SK-N-SH (cell line): Measurements from ENCODE around the gene BBS9. TPM values are rescaled to one million over a fixed set of nuclear protein-coding genes. Genes with fewer than 3 reads are reported as not detected.

ENCODE experiments used
- CTCF ChIA-PET: fragments of 300-600, 350-600 bp; formaldehyde crosslinking; extraction: SDS; loops from one replicate; lab custom pipeline; 2021; lab: Yijun Ruan, JAX
- POLR2A ChIA-PET: fragments of 350-600 bp; sonication (Branson Sonifier 250); formaldehyde crosslinking; extraction: SDS; loops from one replicate; lab custom pipeline; 2020; ENCODE audit warnings: antibody characterized with exemption, inconsistent platforms; lab: Yijun Ruan, JAX
- DNase-seq: peaks from one replicate; pipeline ENCODE4 v3.0.0; 2012
- H2AFZ ChIP-seq: fragments of 200-600 bp; sonication (generic); 2 replicates; pipeline ENCODE4 v1.8.1; 2016; ENCODE audit warnings: antibody characterized with exemption, mild to moderate bottlenecking, low read depth
- H3F3A ChIP-seq: fragments of 200-600 bp; sonication (generic); replicated peaks from 2 replicates; pipeline ENCODE3; 2016; ENCODE audit warnings: antibody characterized with exemption, mild to moderate bottlenecking; ENCODE audit not compliant: insufficient read depth
- H3K27ac ChIP-seq, 2 experiments: fragments of 200-500 bp in 1 of 2; fragments of 200-600 bp in 1 of 2; sonication (Bioruptor generic) in 1 of 2; sonication (generic), shearing (Covaris generic) in 1 of 2; 2 replicates each; pipeline versions ENCODE4 v1.5.1 to v1.6.1; 2014 to 2016; ENCODE audit warnings: low read depth in 2 of 2, inconsistent platforms in 1 of 2, low read length in 1 of 2, mild to moderate bottlenecking in 1 of 2, mixed read lengths in 1 of 2
- H3K27me3 ChIP-seq: fragments of 200-600 bp; sonication (generic), shearing (Covaris generic); 2 replicates; pipeline ENCODE4 v1.6.1; 2016; ENCODE audit warnings: mixed run types; ENCODE audit not compliant: insufficient read depth
- H3K36me3 ChIP-seq, 2 experiments: fragments of 200-500 bp in 1 of 2; fragments of 200-600 bp in 1 of 2; sonication (Bioruptor generic) in 1 of 2; sonication (generic) in 1 of 2; replicated peaks in 1 of 2; 2 replicates each; pipeline versions ENCODE3 to v1.5.1; 2014 to 2016; ENCODE audit warnings: low read length in 1 of 2, mild to moderate bottlenecking in 1 of 2; ENCODE audit not compliant: insufficient read depth in 2 of 2, control insufficient read depth in 1 of 2
- H3K4me1 ChIP-seq, 2 experiments: fragments of 200-500 bp in 1 of 2; fragments of 200-600 bp in 1 of 2; sonication (Bioruptor generic) in 1 of 2; sonication (generic), shearing (Covaris generic) in 1 of 2; 2 replicates each; pipeline versions ENCODE4 v1.5.1 to v1.6.1; 2014 to 2016; ENCODE audit warnings: low read depth in 1 of 2, low read length in 1 of 2, mixed run types in 1 of 2; ENCODE audit not compliant: insufficient read depth in 2 of 2, control insufficient read depth in 1 of 2
- H3K4me2 ChIP-seq: fragments of 200-600 bp; sonication (generic), shearing (Covaris generic); 2 replicates; pipeline ENCODE4 v1.6.1; 2017; ENCODE audit warnings: mixed run types
- H3K4me3 ChIP-seq, 2 experiments: fragments of 200-500 bp in 1 of 2; fragments of 200-600 bp in 1 of 2; sonication (Bioruptor generic) in 1 of 2; sonication (generic), shearing (Covaris generic) in 1 of 2; 2 replicates each; pipeline versions ENCODE4 v1.5.1 to v1.8.1; 2014 to 2016; ENCODE audit warnings: low read depth in 2 of 2, inconsistent platforms in 1 of 2, low read length in 1 of 2, mild to moderate bottlenecking in 1 of 2, mixed read lengths in 1 of 2, moderate library complexity in 1 of 2
- H3K79me2 ChIP-seq: fragments of 200-600 bp; sonication (generic); 2 replicates; pipeline ENCODE4 v1.8.1; 2017; ENCODE audit warnings: mild to moderate bottlenecking; ENCODE audit not compliant: insufficient read depth
- H3K9ac ChIP-seq: fragments of 200-600 bp; sonication (generic); 2 replicates; pipeline ENCODE4 v1.6.1; 2017; ENCODE audit warnings: mixed run types
- H3K9me2 ChIP-seq: fragments of 200-600 bp; sonication (generic); 2 replicates; pipeline ENCODE4 v1.6.1; 2017; ENCODE audit warnings: mixed run types
- H3K9me3 ChIP-seq: fragments of 200-600 bp; sonication (generic); 2 replicates; pipeline ENCODE4 v1.6.1; 2017; ENCODE audit warnings: mixed run types, mild to moderate bottlenecking, moderate library complexity
- H4K20me1 ChIP-seq: fragments of 200-600 bp; sonication (generic); 2 replicates; pipeline ENCODE4 v1.6.1; 2017; ENCODE audit warnings: mild to moderate bottlenecking, mixed run types; ENCODE audit not compliant: insufficient read depth
- EP300 ChIP-seq, 2 experiments: IDR thresholded peaks; 2 replicates each; pipeline versions ENCODE4 v1.4.0 to v1.6.1; 2012; ENCODE audit warnings: borderline replicate concordance in 1 of 2, low read depth in 1 of 2, low read length in 1 of 2
- EZH2phosphoT487 ChIP-seq: fragments of 200-600 bp; sonication (generic); IDR thresholded peaks from 2 replicates; pipeline ENCODE4 v1.6.1; 2017; ENCODE audit warnings: low read depth, mixed run types, mild to moderate bottlenecking, antibody characterized with exemption, moderate library complexity, borderline replicate concordance
- FOSL2 ChIP-seq: IDR thresholded peaks from 2 replicates; pipeline ENCODE4 v1.4.0; 2012; ENCODE audit warnings: low read depth, mild to moderate bottlenecking, moderate library complexity, borderline replicate concordance
- FOXJ3 ChIP-seq: sonication (generic); formaldehyde crosslinking; IDR thresholded peaks from 2 replicates; pipeline ENCODE4 v1.5.1; 2020; ENCODE audit warnings: mild to moderate bottlenecking, missing genetic modification reagents
- FOXM1 ChIP-seq: IDR thresholded peaks from 2 replicates; pipeline ENCODE4 v1.4.0; 2012; ENCODE audit warnings: low read depth, mild to moderate bottlenecking
- GABPA ChIP-seq: IDR thresholded peaks from 2 replicates; pipeline ENCODE4 v1.4.0; 2012; ENCODE audit warnings: low read depth, mild to moderate bottlenecking
- GATA2 ChIP-seq: sonication (generic); formaldehyde crosslinking; IDR thresholded peaks from 2 replicates; pipeline ENCODE4 v1.5.0; 2020; ENCODE audit warnings: mild to moderate bottlenecking, missing genetic modification reagents
- JUND ChIP-seq: IDR thresholded peaks from 2 replicates; pipeline ENCODE4 v1.4.0; 2012
- MAX ChIP-seq: IDR thresholded peaks from 2 replicates; pipeline ENCODE4 v1.4.0; 2012; ENCODE audit warnings: low read depth
- MEF2A ChIP-seq: IDR thresholded peaks from 2 replicates; pipeline ENCODE4 v1.4.0; 2012; ENCODE audit warnings: low read depth, borderline replicate concordance
- NRF1 ChIP-seq: IDR thresholded peaks from 2 replicates; pipeline ENCODE4 v1.6.1; 2012; ENCODE audit warnings: low read depth, mild to moderate bottlenecking, low read length
- POLR2AphosphoS5 ChIP-seq: IDR thresholded peaks from 2 replicates; pipeline ENCODE4 v1.6.1; 2012; ENCODE audit warnings: low read depth, low read length
- RAD21 ChIP-seq: IDR thresholded peaks from 2 replicates; pipeline ENCODE4 v1.6.1; 2012; ENCODE audit warnings: mild to moderate bottlenecking, low read length
- REST ChIP-seq: IDR thresholded peaks from 2 replicates; pipeline ENCODE4 v1.6.1; 2012; ENCODE audit warnings: mild to moderate bottlenecking, low read depth, low read length, moderate library complexity
- RXRA ChIP-seq: IDR thresholded peaks from 2 replicates; pipeline ENCODE4 v1.4.0; 2012; ENCODE audit warnings: low read depth, mild to moderate bottlenecking, borderline replicate concordance
- TAF1 ChIP-seq: IDR thresholded peaks from 2 replicates; pipeline ENCODE4 v1.6.1; 2012; ENCODE audit warnings: low read depth, mild to moderate bottlenecking, low read length, moderate library complexity, borderline replicate concordance
- TCF12 ChIP-seq: IDR thresholded peaks from 2 replicates; pipeline ENCODE4 v1.4.0; 2012
- USF2 ChIP-seq: fragments of 150-350 bp; IDR thresholded peaks from 2 replicates; pipeline ENCODE4 v1.6.1; 2017; ENCODE audit warnings: antibody characterized with exemption, low read length, low read depth, borderline replicate concordance
- ZBTB33 ChIP-seq: IDR thresholded peaks from 2 replicates; pipeline ENCODE4 v1.4.0; 2012; ENCODE audit warnings: low read depth, borderline replicate concordance
- WGBS: methylation state at CpG from one replicate; pipeline ENCODE4 v1.1.6; 2017; ENCODE audit warnings: low lambda C conversion rate; 5-methylcytosine and 5-hydroxymethylcytosine counted together
- polyA plus RNA-seq, 3 experiments: library from polyadenylated mRNA; depleted of rRNA; stranded (reverse); fragments of >200 nt; gene quantifications; 2 replicates each; pipeline ENCODE4 v1.2.3, GENCODE V29; 2012

BBS9 gene
- polyA plus RNA-seq, 1 of the 3 experiments (the other 2 are of a cell fraction): 7.5 TPM

GRCh38 chr7:33503736-33504135 lies 374.4 kb downstream of the BBS9 start:
- no peak for DNase-seq
- no peak for TF ChIP-seq RXRA
- TF ChIP-seq TAF1: no peak
- TF ChIP-seq JUND: no peak
- TF ChIP-seq FOSL2: no peak
- no peak for TF ChIP-seq USF2
- TF ChIP-seq MEF2A: no peak
- no peak for TF ChIP-seq NRF1
- TF ChIP-seq EZH2phosphoT487: no peak
- no peak for TF ChIP-seq EP300 (IDR thresholded peaks at IDR 0.05; ENCODE audit: borderline replicate concordance in 1 of 2, low read depth in 1 of 2, low read length in 1 of 2)
- no peak for TF ChIP-seq MAX
- TF ChIP-seq, all 33 proteins: peak for 0
- Histone ChIP-seq H3K79me2 (no peaks in the 10 kb centered on the region), H3K9me3 (no peaks in the 10 kb centered on the region), H2AFZ (no peak overlapping the region), H3K4me1 (peaks cover 0 to 2% of the 10 kb centered on the region in 2 experiments; a peak in 1 of 4 replicates), H3K4me3 (no peak overlapping the region), H3K27me3 (no peaks in the 10 kb centered on the region), H3K9ac (no peak overlapping the region), H3K27ac (no peak overlapping the region), H4K20me1 (no peaks in the 10 kb centered on the region), H3K9me2 (no peaks in the 10 kb centered on the region), H3K4me2 (no peak overlapping the region), H3K36me3 (no peaks in the 10 kb centered on the region), H3F3A (no peaks in the 10 kb centered on the region)
- ChIA-PET CTCF (no interaction called here), POLR2A (no interaction called here)
- 68% methylated on average over 5 of the region's 5 CpGs for WGBS

GRCh38 chr7:33504266-33504665 lies 374.9 kb downstream of the BBS9 start:
- Histone ChIP-seq H3K36me3 (no peaks in the 10 kb centered on the region), H3K9ac (no peak overlapping the region), H3K4me3 (no peak overlapping the region), H3K27me3 (no peaks in the 10 kb centered on the region), H3K9me2 (no peaks in the 10 kb centered on the region), H3K27ac (no peak overlapping the region), H2AFZ (no peak overlapping the region), H3F3A (no peaks in the 10 kb centered on the region), H3K9me3 (no peaks in the 10 kb centered on the region), H4K20me1 (no peaks in the 10 kb centered on the region), H3K79me2 (no peaks in the 10 kb centered on the region), H3K4me2 (no peak overlapping the region), H3K4me1 (peaks cover 0 to 2% of the 10 kb centered on the region in 2 experiments; a peak in 1 of 4 replicates)
- ChIA-PET CTCF (no interaction called here), POLR2A (no interaction called here)
- no peak for DNase-seq
- no peak for TF ChIP-seq GABPA
- no peak for TF ChIP-seq FOXJ3 (CRISPR knock-in tag)
- no peak for TF ChIP-seq TCF12
- TF ChIP-seq RAD21: no peak
- TF ChIP-seq MAX: no peak
- TF ChIP-seq REST: no peak
- no peak for TF ChIP-seq USF2
- no peak for TF ChIP-seq FOXM1
- no peak for TF ChIP-seq POLR2AphosphoS5
- TF ChIP-seq GATA2: no peak
- no peak for TF ChIP-seq ZBTB33
- WGBS: 88% methylated on average over 6 of the region's 6 CpGs
